C4-2B (cell line): ENCODE data around the gene PDE4D.

Source experiments
- ZFX ChIP-seq: fragments of 450-650 bp; IDR thresholded peaks from 2 replicates; pipeline ENCODE4 v1.6.1; 2017
- TF ChIP-seq, protein P1 (sequence below): fragments of 450-650 bp; conservative IDR thresholded peaks from 2 replicates; pipeline ENCODE4 v1.5.1; 2017; ENCODE audit warnings: mild to moderate bottlenecking

DNA sequence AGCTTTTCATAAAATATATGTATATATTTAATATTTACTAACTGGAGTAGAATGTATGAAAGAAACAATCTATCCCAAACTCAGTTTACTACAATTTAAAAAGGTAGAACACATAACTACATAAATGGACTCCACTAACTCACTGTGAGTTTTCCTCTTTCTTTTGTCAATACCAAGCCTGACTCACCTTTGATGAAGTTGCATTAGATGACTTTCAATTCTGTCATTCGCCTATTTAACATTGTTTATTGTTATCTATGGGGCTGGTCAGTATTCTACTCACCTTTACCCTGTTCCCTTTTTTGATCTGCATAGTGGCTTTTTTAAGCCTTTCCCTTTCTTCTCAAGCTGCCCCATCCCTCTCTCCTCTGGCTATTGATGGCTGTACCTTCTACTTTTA, 680.9 kb downstream of the PDE4D start:
- TF ChIP-seq, protein P1, sequence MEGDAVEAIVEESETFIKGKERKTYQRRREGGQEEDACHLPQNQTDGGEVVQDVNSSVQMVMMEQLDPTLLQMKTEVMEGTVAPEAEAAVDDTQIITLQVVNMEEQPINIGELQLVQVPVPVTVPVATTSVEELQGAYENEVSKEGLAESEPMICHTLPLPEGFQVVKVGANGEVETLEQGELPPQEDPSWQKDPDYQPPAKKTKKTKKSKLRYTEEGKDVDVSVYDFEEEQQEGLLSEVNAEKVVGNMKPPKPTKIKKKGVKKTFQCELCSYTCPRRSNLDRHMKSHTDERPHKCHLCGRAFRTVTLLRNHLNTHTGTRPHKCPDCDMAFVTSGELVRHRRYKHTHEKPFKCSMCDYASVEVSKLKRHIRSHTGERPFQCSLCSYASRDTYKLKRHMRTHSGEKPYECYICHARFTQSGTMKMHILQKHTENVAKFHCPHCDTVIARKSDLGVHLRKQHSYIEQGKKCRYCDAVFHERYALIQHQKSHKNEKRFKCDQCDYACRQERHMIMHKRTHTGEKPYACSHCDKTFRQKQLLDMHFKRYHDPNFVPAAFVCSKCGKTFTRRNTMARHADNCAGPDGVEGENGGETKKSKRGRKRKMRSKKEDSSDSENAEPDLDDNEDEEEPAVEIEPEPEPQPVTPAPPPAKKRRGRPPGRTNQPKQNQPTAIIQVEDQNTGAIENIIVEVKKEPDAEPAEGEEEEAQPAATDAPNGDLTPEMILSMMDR, result no peak
- no peak for TF ChIP-seq ZFX
